DOHH2 (cell line): ENCODE data around the gene LGALS12.

Experiments used
- EZH2phosphoT487 ChIP-seq: fragments of 200-600 bp; sonication (generic); IDR thresholded peaks from 2 replicates; pipeline ENCODE4 v1.6.1; 2017; ENCODE audit warnings: borderline replicate concordance, mild to moderate bottlenecking, antibody characterized with exemption, low read length, moderate library complexity, mixed read lengths
- TF ChIP-seq, protein P1 (sequence below): fragments of 200-600 bp; sonication (generic); IDR thresholded peaks from one replicate; pipeline ENCODE4 v1.5.1; 2014; ENCODE audit warnings: antibody characterized with exemption, mild to moderate bottlenecking, low read depth, low read length; ENCODE audit not compliant: poor library complexity, severe bottlenecking

DNA sequence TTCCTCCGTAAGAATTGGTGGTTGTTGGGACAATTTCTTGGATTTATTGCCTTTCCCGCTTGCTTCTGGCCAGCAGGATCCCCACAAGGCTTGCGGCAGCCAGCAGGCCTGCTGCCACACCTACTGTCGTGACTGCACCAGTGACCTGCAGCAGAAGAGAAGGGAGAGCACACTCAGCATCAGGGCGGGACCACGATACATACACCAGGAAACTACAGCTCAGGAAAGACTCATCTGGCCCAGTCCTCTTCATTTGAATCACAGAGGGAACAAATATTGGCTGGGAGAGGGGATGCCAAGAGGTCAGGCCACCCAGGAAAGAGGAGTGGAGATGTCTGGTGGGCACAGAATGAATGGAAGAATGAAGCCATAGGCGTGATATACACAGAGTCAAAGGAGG lies 47.0 kb downstream of the LGALS12 start:
- TF ChIP-seq, protein P1, sequence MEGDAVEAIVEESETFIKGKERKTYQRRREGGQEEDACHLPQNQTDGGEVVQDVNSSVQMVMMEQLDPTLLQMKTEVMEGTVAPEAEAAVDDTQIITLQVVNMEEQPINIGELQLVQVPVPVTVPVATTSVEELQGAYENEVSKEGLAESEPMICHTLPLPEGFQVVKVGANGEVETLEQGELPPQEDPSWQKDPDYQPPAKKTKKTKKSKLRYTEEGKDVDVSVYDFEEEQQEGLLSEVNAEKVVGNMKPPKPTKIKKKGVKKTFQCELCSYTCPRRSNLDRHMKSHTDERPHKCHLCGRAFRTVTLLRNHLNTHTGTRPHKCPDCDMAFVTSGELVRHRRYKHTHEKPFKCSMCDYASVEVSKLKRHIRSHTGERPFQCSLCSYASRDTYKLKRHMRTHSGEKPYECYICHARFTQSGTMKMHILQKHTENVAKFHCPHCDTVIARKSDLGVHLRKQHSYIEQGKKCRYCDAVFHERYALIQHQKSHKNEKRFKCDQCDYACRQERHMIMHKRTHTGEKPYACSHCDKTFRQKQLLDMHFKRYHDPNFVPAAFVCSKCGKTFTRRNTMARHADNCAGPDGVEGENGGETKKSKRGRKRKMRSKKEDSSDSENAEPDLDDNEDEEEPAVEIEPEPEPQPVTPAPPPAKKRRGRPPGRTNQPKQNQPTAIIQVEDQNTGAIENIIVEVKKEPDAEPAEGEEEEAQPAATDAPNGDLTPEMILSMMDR: no peak
- no peak for TF ChIP-seq EZH2phosphoT487
